Fibroblast of skin of left quadriceps (primary cell): ENCODE results near the gene PARD3.
"Not testable (repeated sequence)": the region's sequence is repeated elsewhere in the genome, so short reads cannot be mapped to it uniquely, and the experiment has no call there.

ENCODE experiments used
- DNase-seq, 2 experiments: peaks; one replicate each; pipeline ENCODE4 v3.0.0-alpha.2; 2013; ENCODE audit warnings: low read depth in 2 of 2

The PARD3 gene

DNA sequence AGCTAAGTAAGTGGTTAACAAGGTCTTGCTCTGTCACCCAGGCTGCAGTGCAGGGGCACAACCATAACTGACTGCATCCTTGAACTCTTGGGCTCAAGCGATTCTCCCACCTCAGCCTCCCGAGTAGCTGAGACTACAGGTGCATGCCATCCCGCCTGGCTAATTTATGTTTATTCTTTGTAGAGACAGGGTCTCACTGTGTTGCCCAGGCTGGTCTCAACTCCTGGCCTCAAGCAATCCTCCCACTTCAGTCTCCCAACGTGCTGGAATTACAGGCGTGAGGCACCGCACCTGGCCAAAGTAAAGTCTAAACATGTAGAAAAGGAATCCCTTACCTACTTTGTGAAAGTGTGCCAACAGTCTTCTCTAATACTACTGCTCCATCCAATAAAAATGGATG, 17.9 kb downstream of the PARD3 start:
- DNase-seq, result no peak

DNA sequence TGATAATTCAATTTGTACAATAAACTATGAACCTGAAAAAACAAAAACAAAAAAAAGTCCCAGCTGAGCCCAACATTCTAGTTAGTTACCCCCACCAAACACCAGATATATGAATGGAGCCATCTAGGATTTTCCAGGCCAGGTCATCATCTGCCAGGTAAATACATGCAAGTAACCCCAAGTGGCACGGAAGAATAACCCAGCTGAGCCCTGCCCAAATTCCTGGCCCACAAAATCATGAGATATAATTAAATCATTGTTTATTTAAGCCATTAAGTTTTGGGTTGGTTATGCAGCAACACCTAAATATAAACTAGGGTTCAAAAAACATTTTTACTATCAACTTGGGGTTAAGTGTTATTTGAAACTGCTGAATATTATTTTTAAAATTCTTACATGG, 19.0 kb downstream of the PARD3 start:
- DNase-seq, result no peak

DNA sequence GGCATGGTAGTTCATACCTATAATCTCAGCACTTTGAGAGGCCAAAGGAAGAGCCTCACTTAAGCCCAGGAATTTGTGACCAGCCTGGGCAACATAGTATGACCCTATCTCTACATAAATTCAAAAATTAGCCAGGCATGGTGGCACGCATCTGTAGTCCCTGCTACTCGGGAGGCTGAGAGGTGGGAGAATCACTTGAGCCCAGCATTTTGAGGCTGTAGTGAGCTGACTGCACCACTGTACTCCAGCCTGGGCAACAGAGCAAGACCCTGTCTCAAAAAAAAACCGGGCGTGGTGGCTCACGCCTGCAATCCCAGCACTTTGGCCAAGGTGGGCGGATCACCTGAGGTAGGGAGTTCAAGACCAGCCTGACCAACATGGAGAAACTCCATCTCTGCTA, 19.8 kb downstream of the PARD3 start:
- DNase-seq, result no peak

DNA sequence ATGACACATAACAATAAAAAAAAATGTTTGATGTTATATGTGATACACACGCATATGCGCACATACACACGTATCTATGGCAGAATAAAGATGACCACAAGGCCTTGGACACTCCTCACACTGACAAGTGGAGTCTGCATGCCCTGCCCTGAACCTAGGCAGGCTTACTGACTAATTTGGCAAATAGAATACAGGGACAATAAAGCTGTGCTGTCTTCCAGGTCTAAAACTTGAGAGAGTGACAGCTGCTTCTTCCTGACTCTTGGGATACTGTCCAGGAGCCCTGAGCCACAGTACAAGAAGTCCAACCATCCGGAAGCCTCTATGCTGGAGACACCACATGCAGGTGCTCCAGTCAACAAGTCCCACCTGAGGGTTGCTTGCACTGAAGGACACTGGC, 20.3 kb downstream of the PARD3 start:
- no peak for DNase-seq

DNA sequence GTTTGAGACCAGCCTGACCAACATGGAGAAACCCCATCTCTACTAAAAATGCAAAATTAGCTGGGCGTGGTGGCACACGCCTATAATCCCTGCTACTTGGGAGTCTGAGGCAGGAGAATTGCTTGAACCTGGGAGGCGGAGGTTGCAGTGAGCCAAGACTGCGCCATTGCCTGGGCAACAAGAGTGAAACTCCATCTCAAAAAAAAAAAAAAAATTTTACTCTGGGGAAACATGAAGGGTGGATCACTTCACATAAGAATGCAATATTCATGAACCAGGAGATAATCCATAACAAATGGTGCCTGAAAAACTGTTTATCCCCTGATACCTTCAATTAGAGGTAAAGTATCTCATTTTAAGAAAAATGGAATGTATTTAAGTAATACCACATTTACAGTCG, 21.5 kb downstream of the PARD3 start:
- not testable (repeated sequence) for DNase-seq

DNA sequence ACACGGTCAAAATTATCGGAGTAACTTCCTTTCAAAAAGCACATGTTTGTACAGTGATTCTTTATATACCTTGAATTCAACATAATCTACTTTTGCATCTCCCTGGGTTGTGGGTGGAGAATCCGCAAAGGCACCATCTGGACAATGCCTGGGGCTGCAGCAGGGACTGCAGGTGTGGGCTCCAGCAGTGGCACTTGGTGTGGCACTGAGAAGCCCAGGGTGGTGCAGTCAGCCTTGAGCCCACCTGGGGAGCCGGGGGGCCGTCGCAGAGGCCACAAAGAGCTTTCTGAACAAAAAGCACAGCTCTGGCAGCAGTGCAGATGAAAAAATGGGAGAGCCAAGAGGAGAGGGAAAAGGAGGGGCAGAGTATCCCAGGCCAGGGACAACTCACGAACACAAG, 22.2 kb downstream of the PARD3 start:
- no peak for DNase-seq

DNA sequence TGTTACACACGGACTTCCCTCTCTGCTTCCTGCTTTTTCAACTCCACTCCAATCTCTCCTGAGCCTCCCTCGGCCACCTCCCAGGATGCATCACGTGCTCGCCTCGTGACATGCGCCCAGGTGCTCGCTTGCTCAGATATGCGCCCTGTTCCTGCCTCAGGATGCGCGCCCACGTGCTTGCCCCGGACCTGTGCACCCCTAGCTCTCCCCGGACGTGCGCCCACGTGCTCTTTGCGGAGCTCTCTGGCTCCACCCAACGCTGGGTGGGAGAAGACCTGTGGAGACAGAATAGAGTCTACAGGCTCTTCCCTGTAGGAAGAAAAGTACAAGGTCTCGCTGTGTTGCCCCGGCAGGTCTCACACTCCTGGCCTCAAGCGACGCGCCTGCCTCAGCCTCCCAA, 23.1 kb downstream of the PARD3 start:
- no peak for DNase-seq

DNA sequence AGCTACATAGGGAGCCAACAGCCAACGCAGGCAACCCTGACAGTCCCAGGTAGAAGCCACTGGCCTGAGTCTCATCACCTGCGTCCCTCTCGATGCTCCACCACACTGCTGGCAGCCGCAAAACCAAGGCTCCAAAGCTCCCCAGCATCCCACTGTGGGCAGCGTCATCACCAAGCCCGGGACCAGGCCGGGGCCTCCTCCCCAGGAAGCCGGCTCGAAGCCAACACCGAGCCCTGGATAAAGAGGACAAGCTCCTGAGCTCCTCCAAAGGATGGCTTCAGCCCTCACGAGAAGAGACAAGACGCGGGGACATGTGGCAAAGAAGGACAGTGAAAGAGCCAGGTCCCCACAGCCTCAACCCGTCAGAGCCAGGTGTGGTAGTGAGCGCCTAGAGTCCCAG, 23.9 kb downstream of the PARD3 start:
- no peak for DNase-seq

DNA sequence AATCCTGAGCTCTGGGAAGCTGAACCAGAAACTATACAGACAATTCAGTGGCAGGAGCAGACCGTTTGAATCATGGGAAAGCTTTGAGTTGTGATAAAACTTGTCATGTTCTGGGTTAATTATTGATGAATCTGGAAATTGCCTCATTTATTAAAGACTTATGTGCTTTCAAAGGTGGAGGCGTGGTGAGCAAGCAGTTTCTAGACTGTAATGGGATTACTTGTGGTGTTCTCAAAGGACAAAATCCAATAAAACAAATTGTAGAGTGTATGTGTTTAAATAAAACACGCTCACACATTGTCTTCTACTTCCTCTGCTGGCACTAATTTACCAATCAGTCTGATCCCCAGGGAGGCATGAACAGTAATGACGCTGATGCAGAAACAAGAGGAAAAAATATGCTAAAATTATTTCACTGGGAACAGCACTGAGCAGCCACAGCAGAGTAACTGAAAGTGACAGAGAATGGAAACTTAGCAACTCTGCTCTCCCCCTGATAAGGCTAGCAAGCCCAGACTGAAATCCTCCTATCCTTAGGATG, 25.1 kb downstream of the PARD3 start:
- DNase-seq, result no peak

DNA sequence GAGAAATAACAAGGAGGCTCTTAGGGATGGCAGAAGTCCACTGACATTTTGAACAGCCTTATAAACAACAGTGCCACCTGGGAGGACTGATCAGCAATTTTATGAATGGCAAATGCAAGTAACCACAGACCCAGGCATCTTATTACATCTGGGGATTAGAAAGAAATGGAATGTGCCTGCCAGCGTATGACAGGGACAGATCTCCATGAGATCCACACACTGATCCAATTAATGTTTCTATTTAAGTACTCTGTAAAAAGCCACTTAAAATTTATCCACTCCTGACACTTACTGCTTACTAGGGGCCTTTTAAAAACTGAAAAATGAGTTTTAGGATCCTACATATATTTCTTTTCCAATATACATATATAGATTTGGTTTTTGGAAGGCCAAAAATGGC, 28.6 kb downstream of the PARD3 start:
- DNase-seq, result no peak

DNA sequence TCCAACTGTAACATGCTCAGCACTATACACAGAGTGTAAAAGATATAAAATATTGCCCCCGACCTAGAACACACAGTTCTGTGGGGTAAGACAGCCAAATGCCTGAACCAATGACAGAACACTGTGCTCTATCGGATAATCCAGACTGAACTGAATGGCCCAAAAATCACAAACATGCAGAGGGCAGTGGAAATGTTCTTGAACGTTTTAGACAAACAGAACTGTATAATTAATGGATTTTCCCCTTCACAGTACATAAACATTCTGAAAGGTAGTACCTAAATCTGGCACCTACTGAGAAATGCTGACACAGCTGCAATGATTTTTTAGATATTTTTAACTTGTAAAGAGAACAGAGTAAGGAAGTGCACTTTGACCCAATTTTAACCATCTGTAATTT, 33.4 kb downstream of the PARD3 start:
- no peak for DNase-seq

DNA sequence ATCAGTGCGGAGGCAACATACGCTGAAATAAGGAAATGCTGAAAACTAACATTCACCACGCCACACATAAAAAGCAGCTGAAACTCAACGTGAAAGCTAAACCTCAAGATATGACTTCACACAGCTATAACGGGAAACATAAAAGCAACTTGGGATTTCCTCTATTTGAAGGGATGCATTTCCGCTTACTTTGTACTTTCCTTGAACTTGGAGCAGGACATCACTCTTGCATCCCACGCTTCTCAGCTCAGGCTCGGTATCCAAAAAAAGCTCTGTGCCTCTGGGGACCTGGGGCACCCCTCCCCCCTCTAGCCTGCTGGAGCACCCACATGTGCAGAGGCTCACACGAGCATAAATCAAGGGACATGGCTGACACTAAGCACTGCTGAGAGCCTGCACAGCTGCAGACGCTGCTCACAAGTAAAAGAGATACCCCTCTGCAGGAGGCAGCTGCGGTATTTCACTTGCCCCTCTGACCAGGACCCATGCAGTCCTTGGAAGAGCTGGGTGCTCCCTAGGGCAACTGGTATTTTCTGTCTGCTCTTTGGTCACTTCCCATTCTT, 34.2 kb downstream of the PARD3 start:
- peak; percentile 51 to 55 for DNase-seq

DNA sequence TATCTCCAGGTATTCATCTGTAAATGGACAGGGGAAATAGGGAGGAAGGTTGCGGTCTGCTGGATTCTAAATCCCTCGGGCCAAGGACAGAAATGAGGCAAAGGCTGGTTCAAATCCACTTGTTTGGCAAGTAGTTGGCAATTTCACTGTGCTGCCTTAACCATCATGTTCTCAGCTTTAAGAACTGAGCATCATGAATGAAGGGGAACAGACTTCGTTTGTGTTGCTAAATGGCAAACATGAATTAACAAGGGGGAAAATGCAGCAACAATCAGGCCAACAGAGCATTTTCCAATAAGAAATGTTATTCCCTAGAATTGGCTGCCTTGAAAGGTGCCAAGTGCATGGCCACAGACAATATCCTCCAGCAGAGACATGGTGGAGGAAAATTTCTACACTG, 36.9 kb downstream of the PARD3 start:
- no peak for DNase-seq

DNA sequence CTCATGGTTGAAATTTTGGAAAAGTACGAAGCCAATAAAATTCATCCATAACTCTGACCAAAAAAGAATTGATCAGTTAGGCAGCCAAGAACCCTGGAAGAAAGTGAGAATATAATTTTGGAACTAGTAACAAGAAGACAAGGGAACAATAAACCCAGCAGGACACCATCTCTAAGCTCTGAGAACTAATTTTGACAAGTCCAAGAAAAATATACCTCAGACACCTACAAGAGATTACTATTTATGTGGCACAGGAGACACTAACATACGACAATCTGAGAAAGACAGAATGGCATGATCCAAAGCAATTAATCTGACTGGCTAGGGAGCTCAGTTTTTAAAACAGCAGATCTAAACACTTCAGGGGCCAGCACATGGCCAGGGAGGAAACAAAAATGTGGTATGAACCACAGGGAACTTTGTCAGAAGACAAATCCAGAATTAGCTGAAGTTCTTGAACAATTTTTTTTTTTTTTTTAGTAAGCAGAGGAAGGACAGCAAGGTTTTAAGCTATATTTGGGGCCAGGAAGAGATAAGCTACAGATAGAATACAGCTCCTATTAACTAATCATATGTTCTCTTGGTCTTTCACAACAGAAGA, 38.9 kb downstream of the PARD3 start:
- DNase-seq, result no peak

DNA sequence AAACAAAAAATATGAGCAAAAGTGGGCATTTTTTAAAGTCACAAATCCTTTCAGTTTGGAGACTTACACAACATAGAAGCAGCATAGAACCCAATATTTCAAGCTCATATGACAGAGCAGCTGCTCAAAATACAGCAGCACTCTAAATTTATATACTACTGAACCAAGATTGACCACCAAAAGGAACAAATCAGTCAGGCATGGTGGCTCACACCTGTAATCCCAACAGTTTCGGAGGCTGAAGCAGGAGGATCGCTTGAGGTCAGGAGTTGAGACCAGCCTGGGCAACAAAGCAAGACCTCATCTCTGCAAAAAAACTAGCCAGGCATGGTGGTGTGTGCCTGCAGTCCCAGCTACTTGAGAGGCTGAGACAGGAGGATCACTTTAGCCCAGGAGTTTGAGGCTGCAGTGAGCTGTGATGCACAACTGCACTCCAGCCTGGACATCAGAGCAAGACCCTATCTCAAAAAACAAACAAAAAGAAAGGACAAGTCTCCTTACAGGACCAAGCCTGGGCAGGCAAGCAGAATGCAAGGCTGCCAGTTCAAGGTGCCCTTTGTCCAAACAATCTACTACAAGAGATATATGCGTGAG, 40.0 kb downstream of the PARD3 start:
- DNase-seq, result no peak

DNA sequence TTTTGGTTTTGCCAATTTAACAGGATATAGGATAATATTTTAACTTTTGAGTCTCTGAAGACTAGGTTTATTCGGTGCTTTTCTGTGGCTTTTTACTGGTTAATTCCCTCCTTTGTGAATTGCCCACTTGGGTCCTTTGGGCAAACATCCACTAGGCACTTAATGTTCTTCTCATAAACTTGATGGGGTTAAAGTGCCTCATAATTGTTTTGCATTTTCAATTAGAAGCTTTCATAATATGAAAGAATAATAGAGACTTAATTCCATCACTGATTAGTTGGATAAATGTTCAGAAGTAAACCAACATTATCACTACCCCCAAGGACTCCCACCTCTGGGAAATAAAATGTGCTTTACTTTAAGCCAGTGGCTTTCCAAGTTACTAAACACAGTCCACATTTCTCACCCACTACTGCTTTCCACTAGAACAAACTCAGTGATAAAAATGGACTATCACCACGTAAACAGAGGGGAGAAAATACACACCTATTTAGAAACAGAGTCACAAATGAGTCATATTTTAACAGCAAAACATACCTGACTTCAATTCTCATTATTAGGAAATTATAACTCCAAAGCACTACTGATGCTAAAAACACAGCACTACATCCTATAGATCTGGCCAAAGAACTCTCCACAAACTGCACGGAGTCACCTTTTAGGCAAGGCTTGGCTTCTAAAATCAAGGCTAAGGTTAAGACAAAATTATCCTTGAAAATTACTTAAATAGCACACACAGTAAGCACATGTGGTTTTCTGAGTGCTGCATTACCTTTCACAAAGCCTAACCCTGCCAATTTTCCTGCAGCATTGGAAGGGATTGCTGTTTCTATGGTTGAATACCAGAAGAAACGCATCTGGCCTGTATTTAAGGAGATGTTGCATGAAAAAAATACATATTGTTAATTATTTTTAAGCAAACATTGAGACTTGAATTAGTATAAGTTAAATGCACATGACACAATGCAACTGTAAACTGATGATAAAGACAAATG, 41.2 kb downstream of the PARD3 start:
- DNase-seq, result no peak

DNA sequence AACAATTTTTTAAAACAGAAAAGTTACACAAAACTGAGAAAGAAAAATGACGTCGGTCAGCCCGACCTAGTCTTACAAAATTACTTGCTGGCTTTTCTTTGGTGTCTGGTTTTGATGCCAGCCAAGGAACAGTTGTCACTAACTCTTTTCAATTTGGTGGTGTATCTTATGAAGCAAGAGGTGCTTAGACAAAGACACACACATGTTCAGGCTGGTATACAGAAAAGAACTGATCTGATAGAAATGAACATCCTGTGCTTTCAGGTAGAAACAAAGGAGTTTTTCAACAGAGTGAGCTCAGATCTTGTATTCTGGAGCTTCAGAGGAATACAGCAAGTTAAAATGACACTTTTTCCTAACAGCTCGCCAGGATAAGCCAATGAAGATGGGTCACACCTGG, 43.6 kb downstream of the PARD3 start:
- DNase-seq, result no peak

DNA sequence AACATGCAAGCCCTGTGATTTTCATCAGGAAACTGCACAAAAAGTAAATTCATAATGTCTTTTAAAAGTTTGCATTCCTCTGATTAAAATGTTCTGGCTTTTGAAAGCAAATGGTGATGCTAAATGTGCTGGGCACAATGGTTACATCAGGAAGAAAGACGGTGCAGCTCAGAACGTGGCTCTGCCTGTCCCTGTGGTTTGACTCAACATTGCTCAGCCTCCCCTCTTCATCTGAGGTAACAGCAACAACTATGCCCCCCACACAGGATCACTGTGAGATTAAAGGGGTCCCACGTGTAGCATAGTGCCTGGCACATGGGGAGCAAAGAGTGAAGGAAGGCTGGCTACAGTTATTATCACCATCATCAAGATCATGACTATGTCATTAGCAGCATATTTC, 44.0 kb downstream of the PARD3 start:
- DNase-seq, result no peak

DNA sequence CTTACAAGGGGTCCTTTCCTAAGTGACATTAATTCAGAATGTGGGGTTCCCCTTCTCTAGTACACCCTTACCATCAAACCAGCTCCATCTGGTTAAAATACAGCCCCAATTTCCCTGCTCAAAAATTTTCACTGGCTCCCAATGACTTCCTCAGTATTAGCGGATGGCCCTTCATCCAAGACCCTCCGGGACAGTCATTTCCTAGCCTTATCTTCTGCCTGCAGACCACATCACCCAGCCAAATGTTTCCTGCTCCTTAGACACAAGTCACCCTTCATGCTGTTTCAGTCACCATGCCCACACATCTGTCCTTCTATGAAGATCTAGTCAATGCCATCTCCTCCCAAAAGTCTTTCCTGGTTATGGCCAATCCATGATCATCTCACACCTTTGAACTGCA, 45.2 kb downstream of the PARD3 start:
- DNase-seq, result no peak

DNA sequence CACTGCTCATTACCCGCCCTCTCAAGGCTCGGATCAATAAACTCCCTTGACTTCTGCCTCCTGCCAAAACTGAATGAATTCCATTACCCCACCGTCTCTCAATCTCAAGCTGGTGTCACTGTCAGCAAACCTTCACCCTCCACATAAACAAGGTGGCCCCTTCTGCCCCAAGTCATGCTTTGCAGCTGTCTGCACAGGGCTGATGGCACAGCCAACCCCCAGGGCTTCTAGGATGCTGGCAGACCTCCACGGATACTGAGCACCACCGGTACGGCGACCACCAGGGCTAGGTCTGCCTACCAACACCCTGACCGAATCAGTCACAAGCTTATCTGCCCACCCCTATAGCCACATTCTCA, 46.1 kb downstream of the PARD3 start:
- no peak for DNase-seq

DNA sequence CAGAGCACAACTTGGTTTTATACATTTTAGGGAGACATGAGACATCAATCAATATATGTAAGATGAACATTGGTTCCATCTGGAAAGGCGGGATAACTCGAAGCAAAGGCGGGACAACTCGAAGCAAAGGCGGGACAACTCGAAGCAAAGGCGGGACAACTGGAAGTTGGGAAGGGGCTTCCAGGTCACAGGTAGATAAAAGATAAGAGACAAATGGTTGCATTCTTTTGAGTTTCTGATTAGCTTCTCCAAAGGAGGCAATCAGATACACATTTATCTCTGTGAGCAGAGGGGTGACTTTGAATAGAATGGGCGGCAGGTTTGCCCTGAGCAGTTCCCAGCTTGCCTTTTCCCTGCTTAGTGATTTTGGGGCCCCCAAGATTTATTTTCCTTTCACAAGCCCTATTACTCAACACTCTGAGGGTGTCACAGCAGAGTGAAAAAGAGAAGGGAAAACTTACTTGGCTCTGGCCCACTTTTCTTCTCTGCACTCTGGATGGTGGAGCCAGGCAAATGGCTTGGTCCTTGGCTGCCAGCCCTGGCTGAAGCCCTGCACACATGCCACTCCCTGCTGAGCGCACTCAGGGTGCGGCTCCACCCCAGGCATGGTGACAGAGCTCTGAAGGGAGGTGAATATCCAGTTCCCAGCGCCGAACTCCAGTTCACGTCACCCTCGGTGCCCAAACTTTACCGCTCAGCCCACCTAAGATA, 46.7 kb downstream of the PARD3 start:
- no peak for DNase-seq
